ENCODE data around the gene CCDC85C.

Gene CCDC85C

GRCh38 chr14:99562856-99563748 is 40.9 kb downstream of the CCDC85C start:
- DNase-seq (ENCODE audit: insufficient read length, low spot score) (peak; percentile 71), FAIRE-seq (peak; percentile 96)

- FAIRE-seq: no peak
- no peak for DNase-seq (ENCODE audit: insufficient read length, low spot score)
These were observed 42.1 kb downstream of the CCDC85C start for GRCh38 chr14:99561864-99562263.

- FAIRE-seq: no peak
- DNase-seq (ENCODE audit: insufficient read length, low spot score): no peak
These were observed 42.9 kb downstream of the CCDC85C start for GRCh38 chr14:99560922-99561683.

GRCh38 chr14:99560403-99560802 is 43.6 kb downstream of the CCDC85C start:
- FAIRE-seq (no peak), DNase-seq (ENCODE audit: insufficient read length, low spot score) (no peak)

- DNase-seq (ENCODE audit: insufficient read length, low spot score) (no peak), FAIRE-seq (no peak)
These were observed 44.6 kb downstream of the CCDC85C start for GRCh38 chr14:99559286-99559990.

GRCh38 chr14:99556134-99556791 is 47.7 kb downstream of the CCDC85C start:
- DNase-seq (ENCODE audit: insufficient read length, low spot score): no peak
- no peak for FAIRE-seq

- DNase-seq (ENCODE audit: insufficient read length, low spot score): no peak
- no peak for FAIRE-seq
These were observed 49.1 kb downstream of the CCDC85C start for GRCh38 chr14:99554757-99555531.

GRCh38 chr14:99554184-99554583 is 49.8 kb downstream of the CCDC85C start:
- no peak for FAIRE-seq

GRCh38 chr14:99552572-99553216 is 51.3 kb downstream of the CCDC85C start:
- FAIRE-seq: no peak
- no peak for DNase-seq (ENCODE audit: insufficient read length, low spot score)

More at GRCh38 chr14:99554184-99554583, 49.8 kb downstream of the CCDC85C start:
- no peak for DNase-seq (ENCODE audit: insufficient read length, low spot score)

- no peak for FAIRE-seq
- no peak for DNase-seq (ENCODE audit: insufficient read length, low spot score)
These were observed 51.9 kb downstream of the CCDC85C start for GRCh38 chr14:99552021-99552553.

- DNase-seq (ENCODE audit: insufficient read length, low spot score) (no peak), FAIRE-seq (peak; percentile 88)
These were observed 52.7 kb downstream of the CCDC85C start for GRCh38 chr14:99551034-99551922.

GRCh38 chr14:99550387-99550992 is 53.5 kb downstream of the CCDC85C start:
- no peak for DNase-seq (ENCODE audit: insufficient read length, low spot score)
- FAIRE-seq: no peak

- no peak for FAIRE-seq
- DNase-seq (ENCODE audit: insufficient read length, low spot score): no peak
These were observed 54.3 kb downstream of the CCDC85C start for GRCh38 chr14:99549684-99550083.

GRCh38 chr14:99548871-99549515 is 55.0 kb downstream of the CCDC85C start:
- FAIRE-seq (no peak), DNase-seq (ENCODE audit: insufficient read length, low spot score) (no peak)

- no peak for FAIRE-seq
- no peak for DNase-seq (ENCODE audit: insufficient read length, low spot score)
These were observed 55.8 kb downstream of the CCDC85C start for GRCh38 chr14:99548255-99548654.

GRCh38 chr14:99546234-99546879 is 57.6 kb downstream of the CCDC85C start:
- DNase-seq (ENCODE audit: insufficient read length, low spot score) (no peak), FAIRE-seq (no peak)

- no peak for FAIRE-seq
- DNase-seq (ENCODE audit: insufficient read length, low spot score): no peak
These were observed 58.4 kb downstream of the CCDC85C start for GRCh38 chr14:99545586-99545985.

Measured in HTR-8/SVneo (cell line).